KMS-11 (cell line): ENCODE data around the gene TAOK2.

Experiments
- H2AFZ ChIP-seq: fragments of 200-600 bp; sonication (generic); 2 replicates; pipeline ENCODE4 v1.6.1; 2016; ENCODE audit warnings: antibody characterized with exemption, mixed run types, low read depth
- H3K27ac ChIP-seq: fragments of 200-600 bp; sonication (generic); 2 replicates; pipeline ENCODE4 v1.6.1; 2016; ENCODE audit warnings: mild to moderate bottlenecking, mixed run types
- H3K27me3 ChIP-seq: fragments of 200-600 bp; sonication (generic); 2 replicates; pipeline ENCODE4 v1.6.1; 2017; ENCODE audit warnings: mild to moderate bottlenecking, low read depth, mixed run types, moderate library complexity; ENCODE audit not compliant: insufficient read depth
- H3K36me3 ChIP-seq: fragments of 200-600 bp; sonication (generic); 2 replicates; pipeline ENCODE4 v1.6.1; 2017; ENCODE audit warnings: mild to moderate bottlenecking, mixed run types; ENCODE audit not compliant: insufficient read depth
- H3K4me1 ChIP-seq: fragments of 200-600 bp; sonication (generic); 2 replicates; pipeline ENCODE4 v1.6.1; 2016; ENCODE audit warnings: mild to moderate bottlenecking, low read depth, mixed run types; ENCODE audit not compliant: poor library complexity, severe bottlenecking
- H3K4me2 ChIP-seq: fragments of 200-600 bp; sonication (generic); 2 replicates; pipeline ENCODE4 v1.7.0; 2016; ENCODE audit warnings: mild to moderate bottlenecking, mixed run types
- H3K4me3 ChIP-seq: fragments of 200-600 bp; sonication (generic); IDR thresholded peaks from 2 replicates; pipeline ENCODE4 v1.6.1; 2017; ENCODE audit warnings: low read depth, low read length, mixed read lengths; ENCODE audit not compliant: insufficient read depth
- H3K79me2 ChIP-seq: fragments of 200-600 bp; sonication (generic); 2 replicates; pipeline ENCODE4 v1.6.1; 2016; ENCODE audit warnings: low read depth, mixed run types; ENCODE audit not compliant: insufficient read depth
- H3K9ac ChIP-seq: fragments of 200-600 bp; sonication (generic); 2 replicates; pipeline ENCODE4 v1.6.1; 2016; ENCODE audit warnings: mild to moderate bottlenecking, mixed run types
- H4K20me1 ChIP-seq: fragments of 200-600 bp; sonication (generic); 2 replicates; pipeline ENCODE4 v1.6.1; 2016; ENCODE audit warnings: mild to moderate bottlenecking, mixed run types; ENCODE audit not compliant: insufficient read depth
- TF ChIP-seq, protein P1 (sequence below): fragments of 200-600 bp; sonication (generic); conservative IDR thresholded peaks from 2 replicates; pipeline ENCODE4 v1.6.1; 2017; ENCODE audit warnings: low read depth, mild to moderate bottlenecking, antibody characterized with exemption, low read length, moderate library complexity, mixed read lengths

TAOK2 gene

GRCh38 chr16:29947897-29948296 lies 25.8 kb upstream of the TAOK2 start:
- Histone ChIP-seq H2AFZ (no peak overlapping the region), H3K9ac (no peak overlapping the region), H3K4me1 (no peaks in the 10 kb centered on the region), H3K27ac (no peak overlapping the region), H3K36me3 (no peaks in the 10 kb centered on the region), H3K4me2 (no peak overlapping the region), H3K27me3 (no peaks in the 10 kb centered on the region), H4K20me1 (no peaks in the 10 kb centered on the region), H3K79me2 (no peaks in the 10 kb centered on the region), H3K4me3 (no peak overlapping the region)
- TF ChIP-seq, protein P1, sequence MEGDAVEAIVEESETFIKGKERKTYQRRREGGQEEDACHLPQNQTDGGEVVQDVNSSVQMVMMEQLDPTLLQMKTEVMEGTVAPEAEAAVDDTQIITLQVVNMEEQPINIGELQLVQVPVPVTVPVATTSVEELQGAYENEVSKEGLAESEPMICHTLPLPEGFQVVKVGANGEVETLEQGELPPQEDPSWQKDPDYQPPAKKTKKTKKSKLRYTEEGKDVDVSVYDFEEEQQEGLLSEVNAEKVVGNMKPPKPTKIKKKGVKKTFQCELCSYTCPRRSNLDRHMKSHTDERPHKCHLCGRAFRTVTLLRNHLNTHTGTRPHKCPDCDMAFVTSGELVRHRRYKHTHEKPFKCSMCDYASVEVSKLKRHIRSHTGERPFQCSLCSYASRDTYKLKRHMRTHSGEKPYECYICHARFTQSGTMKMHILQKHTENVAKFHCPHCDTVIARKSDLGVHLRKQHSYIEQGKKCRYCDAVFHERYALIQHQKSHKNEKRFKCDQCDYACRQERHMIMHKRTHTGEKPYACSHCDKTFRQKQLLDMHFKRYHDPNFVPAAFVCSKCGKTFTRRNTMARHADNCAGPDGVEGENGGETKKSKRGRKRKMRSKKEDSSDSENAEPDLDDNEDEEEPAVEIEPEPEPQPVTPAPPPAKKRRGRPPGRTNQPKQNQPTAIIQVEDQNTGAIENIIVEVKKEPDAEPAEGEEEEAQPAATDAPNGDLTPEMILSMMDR = no peak

- no peak overlapping the region for H3K4me3 ChIP-seq
- no peaks in the 10 kb centered on the region for H4K20me1 ChIP-seq
- no peaks in the 10 kb centered on the region for H3K4me1 ChIP-seq
- H3K27me3 ChIP-seq = no peaks in the 10 kb centered on the region
- no peaks in the 10 kb centered on the region for H3K79me2 ChIP-seq
- H3K9ac ChIP-seq = no peak overlapping the region
- TF ChIP-seq, protein P1 = no peak
- no peak overlapping the region for H3K4me2 ChIP-seq
- no peak overlapping the region for H2AFZ ChIP-seq
- no peak overlapping the region for H3K27ac ChIP-seq
- H3K36me3 ChIP-seq = no peaks in the 10 kb centered on the region
Measured at GRCh38 chr16:29950806-29951461, 22.7 kb upstream of the TAOK2 start.

DNA sequence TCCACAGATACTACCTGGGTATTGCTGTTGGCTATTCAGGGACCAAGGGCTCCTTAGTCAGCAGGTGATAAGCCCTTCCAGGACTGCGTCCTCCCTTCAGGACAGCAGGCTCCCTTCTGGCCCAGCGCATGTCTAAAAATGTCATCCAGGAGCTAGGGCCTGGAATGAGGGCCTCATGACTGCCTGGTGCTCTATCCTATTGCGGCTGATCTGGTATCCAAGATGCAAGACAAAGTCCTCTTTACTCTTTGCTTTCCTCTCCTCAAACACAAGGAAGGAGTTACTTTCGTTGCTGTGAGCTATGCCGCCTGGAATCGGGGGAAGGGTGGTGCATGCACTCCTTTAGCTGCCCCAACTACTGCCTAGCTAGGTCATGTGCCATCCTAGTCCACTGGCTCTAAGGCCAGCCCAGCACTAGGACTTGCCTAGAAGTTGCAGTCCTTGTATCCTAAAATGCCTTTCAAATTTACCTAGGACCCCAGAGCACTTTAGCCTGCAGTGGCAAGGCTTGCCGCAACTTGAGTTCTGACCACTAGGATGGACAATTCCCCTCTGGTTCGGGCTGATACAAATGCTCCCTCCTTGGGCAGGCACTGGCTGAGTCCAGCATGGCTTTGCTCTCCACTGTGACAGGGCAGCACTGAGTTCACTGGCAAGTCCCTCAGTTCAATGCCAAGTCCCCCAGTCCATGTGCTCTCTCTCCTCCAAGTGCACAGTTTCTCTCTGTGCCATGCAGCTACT lies 21.9 kb upstream of the TAOK2 start:
- no peak overlapping the region for H2AFZ ChIP-seq
- H3K4me3 ChIP-seq = no peak overlapping the region
- TF ChIP-seq, protein P1 = no peak
- H4K20me1 ChIP-seq = no peaks in the 10 kb centered on the region
- no peaks in the 10 kb centered on the region for H3K79me2 ChIP-seq
- H3K4me2 ChIP-seq = no peak overlapping the region
- H3K4me1 ChIP-seq = no peaks in the 10 kb centered on the region
- H3K9ac ChIP-seq = no peak overlapping the region
- H3K36me3 ChIP-seq = no peaks in the 10 kb centered on the region
- H3K27ac ChIP-seq = no peak overlapping the region
- no peaks in the 10 kb centered on the region for H3K27me3 ChIP-seq

- Histone ChIP-seq H3K4me2 (no peak overlapping the region), H3K9ac (no peak overlapping the region), H3K36me3 (no peaks in the 10 kb centered on the region), H3K27ac (no peak overlapping the region), H3K4me1 (peaks cover 16% of the 10 kb centered on the region), H3K27me3 (no peaks in the 10 kb centered on the region), H2AFZ (no peak overlapping the region), H3K79me2 (no peaks in the 10 kb centered on the region), H3K4me3 (no peak overlapping the region), H4K20me1 (no peaks in the 10 kb centered on the region)
- TF ChIP-seq, protein P1 = no peak
Measured at GRCh38 chr16:29958756-29959155, 14.9 kb upstream of the TAOK2 start.
